Cardiac muscle cell (in vitro differentiated cells and primary cell): ENCODE measurements around the gene ZRANB2. TPM values are rescaled to one million over a fixed set of nuclear protein-coding genes. Genes with fewer than 3 reads are reported as not detected.

Source experiments
- DNase-seq, 2 donors: peaks; one replicate each; pipeline versions ENCODE4 v3.0.0 to v3.0.0-alpha.2; 2010 to 2017; ENCODE audit warnings: low read depth in 1 of 2, low spot score in 1 of 2
- H3K27ac ChIP-seq: fragments of 200-600 bp; sonication (generic); 2 replicates; pipeline ENCODE4 v1.5.1; 2016
- H3K27me3 ChIP-seq: fragments of 200-600 bp; sonication (generic); 2 replicates; pipeline ENCODE4 v1.6.0; 2016; ENCODE audit warnings: control low read depth
- H3K36me3 ChIP-seq: fragments of 200-600 bp; sonication (generic); 2 replicates; pipeline ENCODE4 v1.5.1; 2016; ENCODE audit warnings: control low read depth
- H3K4me1 ChIP-seq: fragments of 200-600 bp; sonication (generic); 2 replicates; pipeline ENCODE4 v1.8.1; 2017; ENCODE audit warnings: low read depth, mild to moderate bottlenecking, mixed run types
- H3K4me3 ChIP-seq: fragments of 200-600 bp; sonication (generic); 2 replicates; pipeline ENCODE4 v1.5.1; 2016; ENCODE audit warnings: mild to moderate bottlenecking
- H3K9me3 ChIP-seq: fragments of 200-600 bp; sonication (generic); 2 replicates; pipeline ENCODE4 v1.5.1; 2017; ENCODE audit warnings: low read depth, mild to moderate bottlenecking, control low read depth
- CTCF ChIP-seq: IDR thresholded peaks from 2 replicates; pipeline ENCODE4 v1.5.1; 2012; ENCODE audit warnings: low read depth, mild to moderate bottlenecking, low read length
- polyA plus RNA-seq: library from polyadenylated mRNA; unstranded; fragments of >200 nt; fragmentation: Nextera tagmentation; extraction: Ambion mirVana; gene quantifications from 2 replicates; pipeline ENCODE4 v1.2.1, GENCODE V29; 2016
- total RNA-seq: library from RNA; depleted of rRNA; stranded (reverse); fragments of >200 nt; gene quantifications from 2 replicates; pipeline ENCODE4 v1.2.3, GENCODE V29; 2016

The ZRANB2 gene
- total and polyA plus RNA-seq, 2 experiments from 2014 or later: 53.6 to 119 TPM

DNA sequence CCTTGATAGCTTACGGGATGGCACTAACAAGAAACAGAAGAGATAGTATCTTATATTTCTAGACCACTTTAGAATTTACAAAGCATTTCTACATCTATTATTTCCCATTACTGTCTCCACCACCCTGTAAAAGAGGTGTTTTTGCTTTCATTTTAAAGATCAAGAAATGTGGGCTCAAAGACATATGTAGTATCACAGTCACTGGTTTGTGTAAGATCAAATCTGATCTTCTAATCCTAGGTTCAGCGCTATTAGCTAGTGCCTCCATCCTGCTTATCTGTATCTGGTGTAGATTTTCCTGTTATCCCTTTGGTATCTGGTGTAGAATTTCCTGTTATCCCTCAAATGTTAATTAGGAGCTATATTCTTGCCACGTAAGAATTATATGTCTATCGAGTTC, 23.6 kb upstream of the ZRANB2 start:
- no peak for DNase-seq
- Histone ChIP-seq H3K4me1 (no peaks in the 10 kb centered on the region), H3K27ac (no peak overlapping the region), H3K27me3 (no peaks in the 10 kb centered on the region), H3K9me3 (no peaks in the 10 kb centered on the region), H3K36me3 (no peaks in the 10 kb centered on the region), H3K4me3 (no peak overlapping the region)
- TF ChIP-seq CTCF: no peak

DNA sequence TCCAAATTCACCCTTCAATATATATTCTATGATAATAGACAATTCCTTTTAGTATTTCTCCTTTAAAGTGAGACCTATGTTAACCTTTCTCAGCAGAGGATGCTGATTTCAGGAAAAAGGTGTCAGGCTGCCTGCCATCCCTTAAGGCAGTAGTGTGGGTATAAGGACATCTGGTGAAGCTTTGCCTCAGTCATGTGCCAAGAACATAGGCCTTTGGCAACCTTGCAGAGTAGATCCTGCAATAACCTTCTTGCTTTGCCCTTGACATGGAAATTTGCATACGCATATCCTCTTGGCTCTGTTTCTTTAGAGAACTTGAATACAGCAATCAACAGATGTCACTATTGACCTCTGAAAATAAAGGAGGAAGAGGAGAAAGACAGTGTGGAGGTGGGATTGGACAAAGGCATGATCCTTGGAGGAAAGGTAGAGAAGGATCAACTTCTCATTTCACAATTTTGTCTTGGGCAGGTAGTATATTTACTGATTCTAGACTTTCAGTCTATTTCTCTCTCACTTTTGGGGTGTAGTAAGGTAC, 21.1 kb upstream of the ZRANB2 start:
- H3K4me3 ChIP-seq: no peak overlapping the region
- H3K9me3 ChIP-seq: no peaks in the 10 kb centered on the region
- H3K27me3 ChIP-seq: no peaks in the 10 kb centered on the region
- DNase-seq: no peak
- H3K27ac ChIP-seq: no peak overlapping the region
- no peaks in the 10 kb centered on the region for H3K36me3 ChIP-seq
- no peak for TF ChIP-seq CTCF
- no peaks in the 10 kb centered on the region for H3K4me1 ChIP-seq

GRCh38 chr1:71097428-71097827, 16.6 kb upstream of the ZRANB2 start:
- H3K9me3 ChIP-seq: no peaks in the 10 kb centered on the region
- no peak overlapping the region for H3K27ac ChIP-seq
- no peaks in the 10 kb centered on the region for H3K4me1 ChIP-seq
- no peak overlapping the region for H3K4me3 ChIP-seq
- H3K36me3 ChIP-seq: no peaks in the 10 kb centered on the region
- H3K27me3 ChIP-seq: no peaks in the 10 kb centered on the region
- no peak for DNase-seq
- TF ChIP-seq CTCF: no peak

DNA sequence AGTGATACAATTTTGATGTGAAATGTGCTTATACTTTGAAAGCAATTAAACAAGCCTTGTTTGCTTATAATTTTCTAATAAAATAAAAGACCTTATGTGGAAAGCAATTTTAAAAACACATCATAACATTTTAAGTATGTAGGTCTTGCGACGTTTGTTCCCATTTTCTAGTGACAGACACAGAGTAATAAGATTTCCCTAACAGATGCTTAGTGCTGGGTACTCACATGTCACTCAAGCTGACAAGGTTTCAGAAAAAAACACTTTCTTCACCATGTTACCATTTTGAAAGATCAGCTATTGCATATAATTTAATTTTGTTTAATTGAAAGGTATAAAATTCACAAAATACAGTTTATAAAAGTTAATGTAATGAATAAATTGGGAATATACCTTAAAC, 14.1 kb upstream of the ZRANB2 start:
- no peak overlapping the region for H3K4me3 ChIP-seq
- no peaks in the 10 kb centered on the region for H3K27me3 ChIP-seq
- H3K4me1 ChIP-seq: no peaks in the 10 kb centered on the region
- no peak for TF ChIP-seq CTCF
- DNase-seq: no peak
- H3K36me3 ChIP-seq: no peaks in the 10 kb centered on the region
- no peaks in the 10 kb centered on the region for H3K9me3 ChIP-seq
- H3K27ac ChIP-seq: no peak overlapping the region

GRCh38 chr1:71093938-71094337, 13.1 kb upstream of the ZRANB2 start:
- H3K27me3 ChIP-seq: no peaks in the 10 kb centered on the region
- no peaks in the 10 kb centered on the region for H3K9me3 ChIP-seq
- peak in 1 of 2 donors; percentile 53 for DNase-seq
- H3K4me1 ChIP-seq: no peaks in the 10 kb centered on the region
- H3K4me3 ChIP-seq: no peak overlapping the region
- TF ChIP-seq CTCF: peak; percentile 44
- no peak overlapping the region for H3K27ac ChIP-seq
- H3K36me3 ChIP-seq: no peaks in the 10 kb centered on the region
